ENCODE measurements around the gene APH1B.

Gene APH1B

DNA sequence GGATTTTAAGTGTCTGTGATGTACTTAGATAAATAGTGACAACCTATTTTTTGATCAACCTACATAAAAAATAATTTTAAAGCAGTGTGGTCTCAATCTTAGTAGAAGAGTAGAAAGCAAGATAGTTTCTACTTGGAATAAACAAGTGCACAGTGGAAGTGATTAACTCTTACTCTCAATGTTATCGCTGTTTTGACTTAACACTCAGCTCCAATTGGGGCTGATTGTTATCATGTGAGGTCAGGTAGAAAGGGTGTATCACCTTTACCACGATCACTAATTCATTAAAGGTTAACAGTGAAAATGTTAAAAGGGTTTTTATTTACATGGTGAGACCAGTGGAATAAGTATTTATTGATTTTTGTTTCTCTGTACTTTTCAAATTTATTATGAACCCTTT is 22.4 kb upstream of the APH1B start:
- DNase-seq, result no peak

GRCh38 chr15:63255489-63255990 is 21.9 kb upstream of the APH1B start:
- DNase-seq, result peak; percentile 44

- DNase-seq, result peak; percentile 39
Measured at GRCh38 chr15:63256433-63257274, 20.8 kb upstream of the APH1B start.

DNA sequence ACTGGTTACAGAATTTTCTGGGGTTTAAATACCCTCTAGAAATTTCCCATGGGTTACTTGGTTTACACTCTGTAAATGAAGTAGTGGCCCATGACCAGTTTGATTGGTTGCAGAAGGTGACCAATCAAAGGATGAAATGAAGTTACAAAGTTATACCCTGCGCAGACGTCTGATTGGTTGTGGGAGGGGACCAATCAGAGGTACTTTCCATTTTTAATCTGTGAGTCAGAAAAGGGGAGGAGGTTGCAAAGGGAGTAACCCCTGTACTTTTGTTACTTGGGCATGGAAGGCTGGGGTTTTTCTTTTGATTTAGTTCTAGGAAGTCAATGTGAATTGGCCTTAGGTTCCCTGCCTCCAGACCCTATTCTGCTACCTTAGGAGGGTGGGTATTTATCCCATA is 18.7 kb upstream of the APH1B start:
- no peak for DNase-seq

- DNase-seq, result no peak
Measured at GRCh38 chr15:63260791-63261190, 16.6 kb upstream of the APH1B start.

DNA sequence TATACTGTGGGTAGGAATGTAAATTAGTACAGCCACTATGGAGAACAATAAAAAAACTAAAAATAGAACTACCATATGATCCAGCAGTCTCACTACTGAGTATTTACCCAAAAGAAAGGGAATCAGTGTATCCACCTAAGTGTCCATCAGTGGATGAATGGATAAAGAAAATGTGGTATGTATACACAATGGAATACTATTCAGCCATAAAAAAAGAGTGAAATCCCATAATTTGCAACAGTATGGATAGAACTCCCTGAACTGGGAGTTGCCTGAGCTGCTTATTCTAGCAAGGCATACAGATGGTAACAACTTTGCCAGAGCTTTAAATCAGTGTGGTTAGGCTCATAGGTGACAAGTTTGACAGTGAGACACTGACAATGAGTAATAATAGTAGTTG is 16.1 kb upstream of the APH1B start:
- DNase-seq, result peak; percentile 15

- peak; percentile 55 for DNase-seq
Measured at GRCh38 chr15:63263519-63263918, 13.9 kb upstream of the APH1B start.

DNA sequence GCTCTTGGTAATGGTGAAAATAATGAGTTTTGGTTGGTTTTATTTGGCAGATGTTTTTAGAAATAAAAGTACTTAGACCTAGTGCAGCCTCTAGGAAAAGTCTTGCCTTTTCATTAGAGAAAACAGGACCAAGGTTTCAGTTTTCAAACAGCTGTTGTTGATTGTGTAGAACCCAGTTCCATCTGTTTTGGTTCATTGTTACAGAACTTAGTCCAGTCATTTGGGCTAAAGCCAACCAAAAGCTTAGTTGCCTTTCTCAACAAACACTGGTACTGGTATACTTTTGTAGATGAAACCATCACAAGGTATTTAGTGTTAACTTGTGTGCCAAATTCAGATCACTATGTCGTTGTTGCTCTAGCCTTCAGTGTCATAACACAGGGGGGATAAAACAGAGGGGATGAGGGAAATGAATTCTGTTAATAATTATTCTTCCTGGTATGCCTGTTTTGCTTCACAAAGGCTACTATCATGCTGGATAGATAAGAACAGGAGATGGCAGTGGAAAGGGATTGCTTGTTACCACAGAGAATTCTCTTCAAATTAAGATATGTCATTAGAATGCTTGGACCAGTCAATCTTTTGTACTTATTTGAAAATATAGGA is 12.6 kb upstream of the APH1B start:
- DNase-seq, result peak; percentile 80

GRCh38 chr15:63274427-63274826 is 3.0 kb upstream of the APH1B start:
- no peak for DNase-seq

- peak; percentile 43 for DNase-seq
Measured at GRCh38 chr15:63276342-63277037, 915 bp upstream of the APH1B start.

DNA sequence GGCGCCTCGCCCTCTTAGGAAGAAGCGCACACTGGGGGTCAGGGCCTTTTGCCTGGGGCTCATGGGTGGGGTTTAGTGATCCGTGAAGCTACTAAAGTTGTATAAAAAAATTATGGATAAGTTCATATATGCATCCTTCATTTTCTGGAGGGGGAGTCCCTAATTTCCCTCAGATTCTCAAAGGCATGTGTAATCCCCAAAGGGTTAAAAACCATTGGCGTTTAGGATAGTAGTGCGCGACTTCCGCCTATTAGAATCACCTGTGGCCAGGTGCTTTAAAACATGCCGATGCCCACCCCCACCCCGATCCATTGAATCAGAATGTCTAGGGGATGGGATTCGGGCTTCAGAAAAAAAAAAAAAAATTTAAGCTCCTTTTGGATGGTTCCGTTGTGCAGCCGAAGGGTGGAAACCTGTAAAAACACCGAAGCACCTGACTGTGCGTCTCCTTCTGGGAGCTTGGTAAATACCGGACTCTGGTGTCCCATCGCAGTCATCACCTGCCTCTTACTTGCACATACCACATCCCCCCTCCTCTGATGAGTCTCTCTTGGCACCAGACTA is 570 bp downstream of the APH1B start:
- DNase-seq, result peak; percentile 52

- DNase-seq, result no peak
Measured at GRCh38 chr15:63283126-63283525, 5.7 kb downstream of the APH1B start.

DNA sequence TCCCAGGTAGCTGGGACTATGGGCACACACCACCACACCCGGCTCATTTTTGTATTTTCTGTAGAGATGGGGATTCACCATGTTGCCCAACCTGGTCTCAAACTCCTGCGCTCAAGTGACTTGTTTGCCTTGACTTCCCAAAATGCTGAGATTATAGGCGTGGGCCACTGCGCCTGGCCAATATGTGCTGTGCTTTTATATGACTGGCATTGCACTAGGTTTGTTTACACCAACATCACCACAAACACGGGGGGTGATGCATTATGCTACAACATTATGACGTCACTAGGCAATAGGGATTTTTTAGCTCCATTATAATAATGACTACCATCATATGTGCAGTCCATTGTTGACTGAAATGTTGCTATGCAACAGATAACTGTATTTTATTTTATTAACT is 6.9 kb downstream of the APH1B start:
- no peak for DNase-seq

DNA sequence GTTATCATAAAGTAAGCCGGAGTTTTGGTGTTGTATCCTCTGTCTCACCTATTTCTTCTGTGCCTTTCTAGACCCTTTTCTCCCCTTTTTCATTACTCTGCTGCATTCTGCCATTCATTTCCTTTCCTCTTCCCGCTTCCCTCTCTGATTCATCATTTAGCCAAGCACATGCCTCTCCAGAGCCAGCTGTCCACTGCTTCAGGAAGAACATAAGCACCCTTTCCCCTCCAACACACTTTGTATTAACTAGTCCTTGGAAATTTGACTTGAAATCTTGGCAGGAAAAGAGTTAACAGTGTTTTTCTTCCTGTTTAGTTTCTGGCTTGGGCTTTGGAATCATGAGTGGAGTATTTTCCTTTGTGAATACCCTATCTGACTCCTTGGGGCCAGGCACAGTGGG is 9.7 kb downstream of the APH1B start:
- DNase-seq, result peak; percentile 35

DNA sequence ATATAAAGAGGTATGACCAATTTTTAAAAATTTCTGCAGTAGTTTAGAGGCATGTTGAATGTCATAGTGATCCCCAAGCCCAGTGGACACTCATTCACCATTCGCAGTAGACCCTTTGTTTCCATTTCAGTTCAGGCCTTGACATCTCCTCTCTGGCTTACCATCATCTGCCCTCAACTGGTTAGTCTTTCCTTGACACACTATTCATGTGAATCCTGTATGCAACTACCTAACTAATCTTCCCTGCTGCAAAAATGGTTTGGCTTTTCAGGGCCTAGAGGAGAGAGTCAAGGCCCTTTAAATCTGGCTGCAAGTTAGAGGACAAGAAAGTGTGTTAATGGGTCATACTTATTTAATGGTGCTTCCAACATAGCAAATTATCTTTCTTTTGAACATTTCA is 10.9 kb downstream of the APH1B start:
- DNase-seq, result peak; percentile 30

GRCh38 chr15:63288778-63289378 is 11.5 kb downstream of the APH1B start:
- DNase-seq, result peak; percentile 80

GRCh38 chr15:63291507-63291906 is 14.1 kb downstream of the APH1B start:
- DNase-seq, result no peak

- no peak for DNase-seq
Measured at GRCh38 chr15:63292241-63292640, 14.8 kb downstream of the APH1B start.

GRCh38 chr15:63292771-63293170 is 15.4 kb downstream of the APH1B start:
- DNase-seq, result no peak

DNA sequence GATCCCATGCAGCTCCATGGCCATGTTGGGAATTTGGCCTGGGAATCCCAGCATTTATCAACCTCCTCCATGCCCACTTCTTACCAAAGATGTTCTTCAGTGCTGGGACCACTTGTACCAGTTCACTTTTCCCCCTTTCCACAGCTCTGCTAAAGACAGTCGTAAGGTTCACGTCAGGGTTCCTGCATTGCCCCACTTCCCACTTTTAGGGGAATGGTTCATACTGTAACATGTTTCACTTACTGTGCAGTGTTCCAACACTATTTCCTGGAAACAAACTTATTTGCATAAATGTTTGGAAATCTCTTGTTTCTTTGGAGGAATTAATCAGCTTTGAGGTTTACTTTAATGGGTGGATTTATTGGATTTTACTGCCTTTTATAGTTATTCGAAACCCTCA is 17.0 kb downstream of the APH1B start:
- no peak for DNase-seq

GRCh38 chr15:63295341-63295740 is 17.9 kb downstream of the APH1B start:
- no peak for DNase-seq

DNA sequence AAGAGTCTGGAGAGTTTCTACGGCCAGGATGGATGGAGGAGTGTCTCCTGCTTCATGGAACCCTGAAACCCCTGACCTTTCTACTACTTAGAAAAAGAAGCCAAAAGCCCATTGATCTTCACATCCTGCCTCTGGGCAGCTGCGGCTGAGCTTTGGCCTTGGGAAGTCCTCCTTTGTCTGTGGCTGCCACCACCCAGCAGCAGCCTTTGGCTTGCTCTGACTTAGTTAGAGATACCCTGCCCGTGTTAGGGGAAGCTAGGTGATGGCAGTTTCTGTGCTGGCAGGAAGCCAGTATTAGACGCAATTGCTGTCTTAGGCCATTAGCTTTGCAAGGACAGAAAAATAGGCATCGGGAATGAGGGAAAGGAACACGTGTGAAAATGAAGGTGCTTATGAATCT is 18.8 kb downstream of the APH1B start:
- no peak for DNase-seq

DNA sequence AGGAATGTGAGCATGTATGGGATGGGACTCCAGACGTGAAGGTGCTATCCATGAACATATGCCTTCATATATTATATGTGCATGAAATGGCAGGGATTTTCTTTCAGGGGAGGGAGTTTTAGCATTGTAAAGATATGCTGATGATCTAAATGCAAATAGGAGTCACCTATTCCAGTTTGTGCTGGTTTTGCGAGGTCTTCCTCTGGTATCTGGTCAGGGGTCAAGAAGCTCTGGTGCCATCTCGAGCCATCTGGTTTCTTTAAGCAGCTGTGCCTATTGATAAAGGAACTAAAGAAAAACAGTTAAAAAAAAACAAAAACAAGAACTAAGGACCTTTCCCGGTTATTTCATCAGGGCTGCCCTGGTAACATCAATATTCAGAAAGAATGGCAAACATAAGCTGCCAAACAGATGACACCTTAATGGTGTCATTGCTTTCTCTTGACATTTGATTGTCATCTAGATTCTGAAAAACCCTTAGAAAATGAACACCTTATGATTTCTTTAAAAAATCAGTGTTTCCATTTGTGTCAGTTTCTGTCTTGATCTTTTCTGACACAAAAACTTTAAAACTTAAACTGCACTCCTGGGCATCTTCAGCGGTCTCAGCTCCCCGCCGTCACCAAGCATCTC is 22.7 kb downstream of the APH1B start:
- DNase-seq, result no peak

Measured in NCI-H82 (cell line).